Lung (tissue), 12 donors: Measurements from ENCODE around the gene TYRO3. TPM values are rescaled to one million over a fixed set of nuclear protein-coding genes. Genes with fewer than 3 reads are reported as not detected.
A peak's percentile ranks its signal among the peaks of the same experiment; 100 is the strongest.

Experiments
- ATAC-seq: fragments of 200-7000 bp; cut with Tn5 transposase; one replicate; pipeline ENCODE4 v1.9.1; 2020; ENCODE audit warnings: moderate number of reproducible peaks; ENCODE audit not compliant: insufficient read depth, low FRiP score
- DNase-seq, 3 donors: peaks; one replicate each; pipeline ENCODE4 v3.0.0-alpha.2; 2013 to 2017
- H3K27ac ChIP-seq, 2 donors: one replicate each; pipeline ENCODE4 v1.5.1; 2013; ENCODE audit warnings: mild to moderate bottlenecking in 2 of 2, moderate library complexity in 2 of 2, control low read depth in 1 of 2, inconsistent platforms in 1 of 2, low read depth in 1 of 2, low read length in 1 of 2
- H3K27me3 ChIP-seq, 3 donors: one replicate each; pipeline ENCODE4 v1.5.1; 2013; ENCODE audit warnings: low read length in 2 of 3; ENCODE audit not compliant: control insufficient read depth in 3 of 3, insufficient read depth in 3 of 3
- H3K36me3 ChIP-seq, 4 donors: one replicate each; pipeline ENCODE4 v1.5.1; 2013; ENCODE audit warnings: low read length in 4 of 4, mild to moderate bottlenecking in 1 of 4, moderate library complexity in 1 of 4; ENCODE audit not compliant: control insufficient read depth in 4 of 4, insufficient read depth in 4 of 4
- H3K4me1 ChIP-seq, 5 donors: one replicate each; pipeline ENCODE4 v1.5.1; 2013; ENCODE audit warnings: low read length in 5 of 5, mild to moderate bottlenecking in 2 of 5, moderate library complexity in 1 of 5; ENCODE audit not compliant: control insufficient read depth in 5 of 5, insufficient read depth in 5 of 5
- H3K4me3 ChIP-seq: one replicate; pipeline ENCODE4 v1.5.1; 2013; ENCODE audit warnings: mild to moderate bottlenecking, control low read depth, moderate library complexity
- H3K9ac ChIP-seq, 2 donors: one replicate each; pipeline ENCODE4 v1.5.1; 2013; ENCODE audit warnings: low read length in 2 of 2, control low read depth in 1 of 2; ENCODE audit not compliant: insufficient read depth in 1 of 2
- H3K9me3 ChIP-seq, 4 donors: one replicate each; pipeline ENCODE4 v1.5.1; 2013; ENCODE audit warnings: low read length in 3 of 4, mild to moderate bottlenecking in 1 of 4, moderate library complexity in 1 of 4; ENCODE audit not compliant: control insufficient read depth in 4 of 4, insufficient read depth in 3 of 4
- CTCF ChIP-seq: IDR thresholded peaks from 2 replicates; pipeline ENCODE4 v1.5.1; 2012; ENCODE audit warnings: mild to moderate bottlenecking; ENCODE audit errors: control extremely low read depth, extremely low read depth
- whole genome bisulfite sequencing, 2 donors: extraction: QIAGEN DNeasy Blood & Tissue Kit; methylation state at CpG; one replicate each; pipeline ENCODE4 v1.1.7; 2013; 5-methylcytosine and 5-hydroxymethylcytosine counted together
- polyA plus RNA-seq, 2 donors: library from polyadenylated mRNA; stranded (reverse); fragments of 200-250 nt; gene quantifications; one replicate each; pipeline ENCODE4 v1.2.1, GENCODE V29; 2013
- total RNA-seq, 2 donors: library from RNA; depleted of rRNA in 1 of 2; stranded (reverse); fragments of >200 nt in 1 of 2; gene quantifications; one replicate each; pipeline ENCODE4 v1.2.1, GENCODE V29; 2014 to 2021
- donor health status: control.
- donor health status: control.
- donor health status: Bipolar disorder and iron deficiency.
- donor health status: healthy.
- donor health status: DM: yes; HTN: yes; CAD: no.

TYRO3 gene
- total and polyA plus RNA-seq, 4 donors = 4.2 to 17.9 (median 12.6) TPM

DNA sequence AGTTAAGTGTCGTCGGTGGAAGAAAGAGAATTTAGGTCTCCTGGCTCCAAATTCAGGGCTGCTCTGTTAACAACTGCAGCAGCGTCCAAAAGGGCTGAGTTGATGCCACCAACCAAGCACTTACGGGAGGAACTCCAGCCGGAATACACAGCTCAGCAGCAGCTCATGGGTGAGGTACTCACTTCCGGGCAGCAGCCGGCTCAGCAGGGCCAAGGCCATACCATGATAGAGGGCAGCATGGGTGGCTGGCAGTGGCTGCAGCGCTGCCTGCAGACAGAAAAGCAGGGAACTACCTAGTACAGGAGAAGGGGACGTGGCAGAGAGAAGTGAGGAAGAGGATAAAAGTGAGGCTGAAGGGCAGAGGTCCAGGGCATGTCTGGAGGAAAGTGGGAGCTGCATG is 37.4 kb upstream of the TYRO3 start:
- no peak for TF ChIP-seq CTCF
- Histone ChIP-seq H3K27me3 (no peaks in the 10 kb centered on the region), H3K36me3 (peaks cover 3 to 41% (median 15%) of the 10 kb centered on the region in 4 donors), H3K9me3 (no peaks in the 10 kb centered on the region), H3K4me3 (no peak overlapping the region), H3K27ac (no peak overlapping the region), H3K4me1 (no peaks in the 10 kb centered on the region), H3K9ac (no peak overlapping the region)
- WGBS, 2 donors = 90 to 92% methylated on average over 9 of the region's 9 CpGs
- DNase-seq (no peak), ATAC-seq (no peak)

DNA sequence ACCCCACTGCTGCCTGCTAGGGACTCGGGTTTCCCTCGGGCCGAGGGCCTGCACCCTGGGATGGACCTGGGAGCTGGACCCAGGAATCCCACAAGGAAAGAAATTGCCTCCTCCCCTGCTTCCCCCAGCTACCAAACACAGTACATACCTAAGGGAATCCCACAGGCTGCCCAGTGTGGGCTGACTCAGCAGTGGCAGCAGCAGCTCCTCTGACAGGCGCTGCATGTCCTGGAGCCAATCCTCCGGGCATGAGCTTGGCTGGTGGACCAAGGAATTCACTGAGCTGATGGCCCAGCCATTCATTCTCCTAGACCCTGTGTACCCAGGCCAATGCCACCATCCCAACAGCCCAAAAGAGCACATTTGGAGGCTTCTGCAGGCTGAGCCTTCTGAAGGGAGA is 35.9 kb upstream of the TYRO3 start:
- Histone ChIP-seq H3K4me1 (no peaks in the 10 kb centered on the region), H3K9me3 (no peaks in the 10 kb centered on the region), H3K36me3 (peaks cover 11 to 45% (median 23%) of the 10 kb centered on the region in 4 donors), H3K4me3 (no peak overlapping the region), H3K27ac (no peak overlapping the region), H3K9ac (no peak overlapping the region), H3K27me3 (no peaks in the 10 kb centered on the region)
- TF ChIP-seq CTCF = no peak
- ATAC-seq (no peak), DNase-seq (no peak)
- WGBS, 2 donors = 97 to 99% methylated on average over 5 of the region's 5 CpGs

DNA sequence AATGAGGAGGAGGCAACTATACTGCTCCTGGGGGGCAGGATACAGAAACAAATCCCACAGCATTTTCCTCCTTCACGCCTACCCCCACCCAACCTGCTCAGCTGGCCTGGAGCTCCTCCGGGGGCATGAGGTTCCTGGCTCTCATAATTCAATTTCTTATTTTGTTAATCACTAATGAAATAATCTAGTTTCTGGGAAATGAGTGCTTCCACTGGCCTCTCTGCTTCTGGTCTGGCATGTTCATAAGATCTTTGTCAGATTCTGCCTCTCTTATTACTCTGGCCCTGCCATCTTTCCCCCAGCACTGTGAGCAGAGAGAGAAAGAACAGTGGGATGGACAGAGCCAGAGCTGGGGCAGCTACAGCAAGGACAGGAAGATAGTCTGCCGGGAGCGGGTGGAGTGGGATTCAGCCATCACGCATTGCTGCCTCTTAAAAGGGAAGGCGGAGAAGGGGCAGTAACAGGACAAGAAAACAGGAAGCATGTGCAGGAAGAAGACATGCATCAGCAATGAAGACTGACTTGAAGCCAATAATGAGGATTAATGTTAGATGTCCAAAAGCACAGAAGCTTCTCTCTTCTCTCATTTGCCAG is 28.6 kb upstream of the TYRO3 start:
- no peak overlapping the region for H3K27ac ChIP-seq
- DNase-seq = peak in 1 of 3 donors; percentile 21
- H3K27me3 ChIP-seq = no peaks in the 10 kb centered on the region
- no peaks in the 10 kb centered on the region for H3K9me3 ChIP-seq
- WGBS, 2 donors = 49 to 64% methylated on average over 6 of the region's 6 CpGs
- H3K4me1 ChIP-seq = peaks cover 0 to 4% (median 0%) of the 10 kb centered on the region in 5 donors
- peaks cover 20 to 51% (median 44%) of the 10 kb centered on the region in 4 donors for H3K36me3 ChIP-seq
- TF ChIP-seq CTCF = no peak
- H3K9ac ChIP-seq = no peak overlapping the region
- H3K4me3 ChIP-seq = no peak overlapping the region
- ATAC-seq = no peak

DNA sequence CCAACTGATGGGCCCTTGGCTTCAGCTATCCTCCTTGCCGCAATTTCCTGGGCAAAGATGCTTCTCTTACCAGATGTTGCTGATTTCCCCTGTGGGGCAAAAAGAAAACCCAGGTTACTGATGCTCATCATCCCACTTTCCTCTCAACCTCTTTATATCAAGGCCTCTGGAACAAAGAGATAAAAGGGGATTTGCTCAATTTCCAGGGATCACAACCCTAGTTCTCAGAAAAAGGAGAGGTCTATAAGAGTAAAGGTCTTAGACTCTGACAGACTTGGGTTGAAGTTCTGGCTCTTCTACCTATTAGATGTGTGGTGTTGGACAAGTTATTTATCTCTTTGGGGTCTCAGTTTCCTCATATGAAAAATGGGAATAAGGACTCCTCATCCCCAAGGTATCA is 23.5 kb upstream of the TYRO3 start:
- no peak overlapping the region for H3K9ac ChIP-seq
- peaks cover 9 to 22% (median 20%) of the 10 kb centered on the region in 4 donors for H3K36me3 ChIP-seq
- DNase-seq = no peak
- H3K4me3 ChIP-seq = no peak overlapping the region
- no peak for TF ChIP-seq CTCF
- no peak for ATAC-seq
- H3K9me3 ChIP-seq = no peaks in the 10 kb centered on the region
- H3K4me1 ChIP-seq = peaks cover 0 to 4% (median 0%) of the 10 kb centered on the region in 5 donors
- H3K27me3 ChIP-seq = no peaks in the 10 kb centered on the region
- H3K27ac ChIP-seq = no peak overlapping the region
- 84 to 92% methylated on average over 1 of the region's 1 CpG for WGBS, 2 donors
